GM18870 (cell line): ENCODE results near the gene KRT73.

Source experiments
- ATAC-seq: cut with Tn5 transposase; IDR thresholded peaks from one replicate; pipeline ENCODE4 v1.9.1; 2021; ENCODE audit warnings: moderate library complexity; ENCODE audit not compliant: unreplicated experiment

KRT73 gene

DNA sequence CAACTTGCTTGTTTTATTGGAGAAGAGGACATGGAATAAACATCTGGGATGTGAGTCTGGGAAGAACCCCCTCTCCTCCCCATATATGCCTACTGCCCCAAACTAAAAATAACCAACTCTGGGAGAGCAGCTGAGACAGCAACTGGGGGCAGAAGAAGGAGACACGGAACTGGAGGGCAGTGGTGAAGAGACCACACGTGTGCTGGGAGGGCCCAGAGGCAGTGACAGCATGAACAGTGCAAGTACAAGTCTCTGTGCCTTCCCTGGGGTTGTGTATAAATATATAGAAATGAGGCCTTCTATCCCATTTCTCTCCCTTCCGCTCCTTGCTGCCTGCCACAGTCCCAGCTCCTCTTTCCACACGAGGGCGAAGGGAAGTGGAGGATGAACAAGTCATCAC, 4.0 kb upstream of the KRT73 start:
- ATAC-seq, result no peak

DNA sequence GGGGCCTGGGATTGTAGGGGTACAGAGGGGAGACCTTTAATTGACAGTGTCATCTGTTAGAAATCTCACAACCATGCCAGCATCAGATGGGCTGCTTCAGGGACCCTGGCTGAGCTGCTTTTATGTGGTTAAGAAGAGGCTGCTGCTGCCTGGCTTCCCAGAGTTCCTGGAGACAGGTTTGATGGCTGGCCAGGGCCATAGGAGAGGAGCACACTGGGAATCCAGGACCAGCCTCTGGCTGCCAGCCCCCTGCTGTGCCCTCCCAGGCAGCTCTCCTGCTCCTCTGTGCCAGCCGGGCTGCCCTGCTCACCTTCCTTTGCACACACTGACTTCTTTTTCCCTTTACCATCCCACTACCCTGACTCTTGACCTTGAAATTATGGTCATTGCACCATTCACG, 507 bp upstream of the KRT73 start:
- ATAC-seq, result no peak

DNA sequence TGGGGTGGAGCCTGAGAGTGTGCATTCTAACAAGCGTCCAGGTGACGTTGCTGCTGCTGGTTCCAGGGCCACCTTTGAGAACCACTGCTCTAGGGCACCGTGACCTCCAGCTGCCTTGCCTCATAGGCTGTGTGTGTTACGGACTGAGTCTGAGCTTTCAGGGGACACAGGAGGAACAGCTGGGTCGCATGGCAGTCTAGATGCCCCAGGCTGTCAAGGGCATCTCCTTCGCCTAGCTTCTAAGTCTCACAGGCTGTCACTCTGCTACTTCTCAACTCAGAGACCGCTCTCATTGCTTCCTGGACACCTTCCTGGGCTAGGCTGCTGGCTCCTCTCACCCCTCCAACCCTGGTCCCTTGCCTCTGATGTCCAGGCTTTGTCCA, 965 bp downstream of the KRT73 start:
- ATAC-seq, result no peak

- ATAC-seq, result no peak
These were observed 1.5 kb downstream of the KRT73 start for GRCh38 chr12:52616680-52617402.

DNA sequence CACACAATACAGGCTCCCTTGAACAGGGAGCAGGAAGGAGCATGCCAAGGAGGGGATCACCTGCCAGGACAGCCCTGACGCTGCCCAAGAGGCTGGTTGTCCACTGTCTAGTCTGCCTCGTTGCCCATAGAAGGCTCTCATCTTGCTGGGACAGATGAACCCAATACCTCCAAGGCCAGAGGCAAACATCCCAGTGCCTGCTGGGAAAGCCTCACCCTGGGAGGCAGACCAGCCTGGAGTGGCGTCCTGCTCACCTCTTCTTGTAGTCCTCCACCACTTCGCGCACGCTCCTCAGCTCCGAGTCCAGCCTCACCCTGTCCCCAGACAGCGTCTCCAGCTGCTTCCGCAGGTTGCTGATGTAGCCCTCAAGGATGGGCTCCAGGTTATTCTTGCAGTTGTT, 2.4 kb downstream of the KRT73 start:
- no peak for ATAC-seq

GRCh38 chr12:52615208-52615868, 3.0 kb downstream of the KRT73 start:
- ATAC-seq, result no peak

- no peak for ATAC-seq
These were observed 3.8 kb downstream of the KRT73 start for GRCh38 chr12:52614381-52615207.

DNA sequence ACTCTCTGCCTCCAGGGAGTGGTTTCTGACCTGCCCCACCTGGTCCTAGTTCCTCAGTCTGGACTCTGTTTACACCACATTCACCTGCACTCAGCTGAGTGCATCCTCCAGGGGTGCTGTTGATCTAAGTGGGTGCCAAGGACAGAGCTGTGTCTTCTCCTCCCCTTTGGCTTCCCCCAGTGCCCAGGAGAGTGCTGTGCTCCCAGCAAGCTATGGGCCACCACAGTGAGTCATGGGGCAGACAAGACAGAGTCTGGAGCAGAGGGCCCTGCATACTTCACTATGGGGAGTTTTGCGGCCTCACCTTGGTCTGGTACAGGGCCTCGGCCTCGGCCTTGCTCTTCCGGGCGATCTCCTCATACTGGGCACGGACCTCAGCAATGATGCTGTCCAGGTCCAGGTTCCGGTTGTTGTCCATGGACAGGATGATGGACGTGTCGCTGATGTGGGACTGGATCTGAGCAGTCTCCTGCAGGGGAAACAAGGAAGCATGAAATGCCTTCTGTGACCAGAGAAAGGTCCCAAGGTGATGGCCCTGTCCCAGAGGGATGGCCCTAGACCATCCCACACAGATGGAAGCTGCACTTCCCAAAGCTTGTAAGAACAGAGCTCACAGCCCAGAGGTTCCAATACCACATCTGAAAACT, 4.9 kb downstream of the KRT73 start:
- ATAC-seq, result no peak

DNA sequence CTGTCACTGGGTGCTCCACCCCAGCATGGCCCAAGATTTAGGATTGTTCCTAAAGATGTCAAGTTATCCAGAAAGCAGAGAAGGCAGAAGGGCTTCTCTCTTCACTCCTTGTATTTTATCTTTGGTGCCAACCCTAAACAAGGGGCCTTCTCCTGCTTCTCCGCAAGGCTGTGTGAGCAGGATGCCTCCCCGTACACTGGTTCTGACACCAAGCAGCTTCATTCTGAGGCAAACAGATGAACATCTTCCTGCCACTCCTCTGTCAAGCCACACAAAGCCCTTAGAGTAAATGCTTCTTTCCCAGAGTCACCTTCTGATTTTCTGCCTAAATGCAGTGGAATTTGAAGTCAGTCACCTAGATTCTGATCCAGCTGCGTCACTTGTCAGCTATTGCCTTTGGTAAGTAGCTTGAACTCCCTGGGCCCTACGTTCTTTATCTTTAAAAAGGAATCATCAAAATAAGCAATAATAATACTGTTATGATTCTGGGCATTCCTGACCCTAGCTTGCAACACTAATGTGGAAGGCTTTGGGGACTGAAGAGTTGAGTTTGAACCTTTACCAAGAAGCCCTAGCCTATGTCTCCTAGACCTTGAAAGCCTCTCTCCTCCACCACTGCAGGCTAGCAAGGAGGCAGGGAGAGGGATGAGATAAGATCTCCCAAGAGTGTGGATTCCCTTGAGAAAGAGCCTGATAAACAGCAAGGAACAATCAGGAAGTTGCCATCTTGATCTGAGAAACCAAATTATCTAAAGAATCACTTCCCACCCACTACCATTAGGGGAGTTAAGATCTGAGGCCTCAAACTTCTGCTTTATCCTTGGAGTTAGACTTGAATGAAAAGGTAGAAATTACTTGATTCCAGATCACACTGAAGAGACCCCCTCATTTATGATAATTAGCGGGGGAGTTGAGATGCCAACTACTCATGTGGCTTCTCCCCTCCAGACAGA, 5.7 kb downstream of the KRT73 start:
- no peak for ATAC-seq

DNA sequence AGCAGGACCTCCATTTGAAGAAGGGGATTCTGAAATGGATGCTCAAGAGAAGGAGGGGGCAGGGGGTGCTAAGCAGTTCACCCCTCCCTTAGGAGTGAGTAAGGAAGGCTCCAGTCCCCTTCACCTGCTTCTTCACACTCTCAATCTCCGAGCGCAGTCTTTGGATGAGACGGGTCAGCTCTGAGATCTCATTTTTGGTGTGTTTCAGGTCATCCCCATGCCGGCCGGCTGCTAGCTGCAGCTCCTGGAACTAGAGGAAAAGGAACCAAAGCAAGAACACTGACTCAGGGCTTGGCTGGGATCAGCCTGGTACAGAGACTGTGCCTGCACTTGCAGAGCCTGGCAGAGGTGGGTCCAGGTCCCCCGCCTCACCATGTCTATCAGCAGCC, 7.3 kb downstream of the KRT73 start:
- no peak for ATAC-seq

DNA sequence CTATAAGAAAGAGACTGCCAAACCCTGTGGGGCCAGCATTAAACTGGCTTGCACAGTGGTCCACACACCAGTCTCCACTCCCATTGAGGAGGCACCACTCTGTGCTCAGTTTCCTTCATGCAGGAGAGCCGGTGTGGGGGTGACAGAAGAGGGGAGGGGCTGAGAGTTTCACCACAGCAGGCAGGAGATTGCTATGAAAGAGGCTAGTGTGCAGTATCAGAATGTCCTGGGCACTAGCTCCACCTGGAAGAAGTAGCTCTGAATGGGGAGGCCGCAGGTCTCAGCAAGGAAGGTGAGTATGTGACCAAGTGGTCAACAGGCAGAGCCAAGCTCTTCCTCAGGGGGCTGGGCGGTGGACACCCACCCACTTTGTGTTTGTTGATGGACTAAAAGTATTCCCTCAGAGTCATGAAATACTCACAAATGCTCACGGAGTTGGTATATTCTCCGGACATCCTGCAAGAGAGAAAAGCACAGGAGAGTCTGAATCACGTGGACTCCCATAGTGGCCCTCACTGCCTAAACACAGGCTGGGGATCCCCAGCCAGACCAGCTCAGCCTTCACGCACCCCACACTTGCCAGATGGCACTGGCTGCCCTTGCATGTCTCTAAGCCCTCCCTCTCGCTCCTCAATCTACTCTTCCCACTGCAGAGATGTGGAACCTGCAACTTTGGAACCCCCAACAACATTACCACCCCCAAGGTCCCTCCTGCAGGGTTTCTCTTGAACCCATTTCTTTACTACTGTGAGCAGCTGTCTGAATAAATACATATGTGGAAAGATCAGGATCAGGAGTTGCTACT, 9.3 kb downstream of the KRT73 start:
- no peak for ATAC-seq

DNA sequence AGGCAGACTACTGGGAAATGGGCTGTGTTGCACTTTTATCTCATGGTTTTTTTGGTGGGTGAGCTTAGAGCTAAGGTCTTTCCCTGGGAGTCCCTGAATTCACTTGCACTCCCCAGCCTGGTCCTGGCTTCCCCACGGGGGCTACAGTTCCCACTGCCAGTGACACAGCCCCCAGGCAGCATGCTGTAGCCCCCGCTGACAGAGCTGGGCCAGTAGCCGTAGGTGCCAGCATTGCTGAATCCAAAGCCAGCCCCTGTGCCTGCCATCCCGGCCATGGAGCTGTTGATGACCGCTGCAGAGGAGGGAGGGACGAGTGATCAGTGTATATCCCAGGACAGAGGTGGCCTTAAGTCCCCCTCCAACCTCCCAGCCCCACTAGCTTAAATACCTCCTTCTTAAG, 10.2 kb downstream of the KRT73 start:
- ATAC-seq, result no peak

DNA sequence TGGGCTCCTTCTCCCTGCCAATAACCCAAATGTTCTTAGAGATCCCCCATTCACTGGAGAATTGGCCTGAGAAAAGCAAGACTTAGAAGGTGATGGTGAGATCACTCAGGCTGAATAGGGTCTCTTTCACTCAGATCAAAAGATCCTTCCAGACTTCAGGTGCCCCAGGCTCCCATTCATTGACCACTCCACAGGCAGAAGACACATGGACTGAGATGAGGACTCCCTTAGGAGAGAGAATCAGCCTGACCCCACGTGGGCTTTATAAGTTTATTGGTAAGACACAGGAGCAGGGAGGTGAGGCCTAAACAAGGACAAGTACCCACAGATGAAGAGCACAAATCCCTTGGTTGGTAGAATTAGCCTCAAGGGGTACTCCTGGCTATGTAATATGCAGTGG, 11.0 kb downstream of the KRT73 start:
- no peak for ATAC-seq

GRCh38 chr12:52606581-52607218, 11.7 kb downstream of the KRT73 start:
- ATAC-seq, result no peak

- ATAC-seq, result no peak
These were observed 12.3 kb downstream of the KRT73 start for GRCh38 chr12:52606096-52606495.

DNA sequence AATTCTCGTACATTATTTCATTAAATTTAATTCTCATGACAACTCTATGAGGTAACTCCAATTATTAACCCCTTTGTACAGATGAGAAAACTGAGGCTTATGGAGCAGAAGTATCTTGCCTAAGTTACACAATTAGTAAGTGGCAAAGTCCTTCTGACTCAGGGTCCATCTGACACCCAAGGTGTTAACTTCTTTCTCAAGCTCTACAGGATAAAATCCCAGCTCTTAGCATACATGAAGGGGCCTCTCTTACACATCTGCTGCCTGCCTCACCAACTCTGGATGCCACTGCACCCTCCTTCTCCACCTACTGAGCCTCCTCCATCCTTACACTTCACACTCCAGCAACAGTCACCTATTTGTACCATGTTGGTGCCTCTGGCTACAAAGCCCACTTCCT, 12.8 kb downstream of the KRT73 start:
- no peak for ATAC-seq

DNA sequence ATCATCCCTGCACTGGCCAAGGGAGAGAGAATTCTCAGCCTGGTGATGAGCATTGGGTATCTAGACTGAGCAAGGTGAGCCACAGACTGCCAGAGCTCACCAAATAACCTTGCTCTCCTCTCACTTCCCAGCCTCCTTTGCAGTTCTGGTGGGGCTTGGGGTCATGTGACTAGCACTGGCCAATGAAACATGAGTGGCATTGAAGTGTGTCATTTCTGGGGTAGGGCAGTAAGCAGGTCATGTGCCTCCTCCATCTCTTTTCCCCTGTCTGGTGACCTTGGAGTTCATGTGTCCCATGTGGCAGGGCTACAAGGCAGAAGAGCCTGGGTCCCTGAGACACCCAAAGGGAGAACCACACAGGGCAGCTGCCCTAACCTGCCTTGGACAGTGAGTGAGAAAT, 13.5 kb downstream of the KRT73 start:
- no peak for ATAC-seq

- no peak for ATAC-seq
These were observed 15.0 kb downstream of the KRT73 start for GRCh38 chr12:52603314-52603713.

DNA sequence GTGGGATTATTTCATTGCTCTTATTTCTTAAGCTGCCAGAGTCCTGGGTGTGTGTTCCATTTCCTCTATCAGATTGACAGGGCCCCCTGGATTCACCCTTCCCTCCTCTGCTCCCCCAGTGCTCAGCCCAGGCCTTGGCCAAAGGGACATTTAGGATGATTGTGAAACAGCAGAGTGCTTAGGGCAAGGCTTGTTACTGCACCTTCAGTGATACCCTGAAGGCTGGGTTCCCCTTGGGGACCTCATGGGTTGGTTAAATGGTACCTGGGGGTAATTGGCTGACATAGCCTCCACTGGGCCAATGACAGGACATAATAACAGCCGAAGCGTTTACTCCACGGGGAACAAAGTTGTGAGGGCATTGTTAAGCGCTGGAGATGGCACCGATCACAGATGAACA, 15.8 kb downstream of the KRT73 start:
- ATAC-seq, result no peak
